Lower leg skin (tissue), 4 donors: ENCODE data around the gene DLGAP1. TPM values are rescaled to one million over a fixed set of nuclear protein-coding genes. Genes with fewer than 3 reads are reported as not detected.

Experiments
- DNase-seq, 2 donors: peaks; one replicate each; pipeline ENCODE4 v3.0.0-alpha.2; 2019; ENCODE audit warnings: low spot score in 2 of 2
- H3K4me3 ChIP-seq: fragments of 200-600 bp; sonication (generic); 2 replicates; pipeline ENCODE4 v1.5.1; 2017; ENCODE audit warnings: mild to moderate bottlenecking, low read depth; ENCODE audit not compliant: poor library complexity, severe bottlenecking
- CTCF ChIP-seq, 3 donors: fragments of 450-650 bp; IDR thresholded peaks; one replicate each; pipeline ENCODE4 v1.5.1; 2016; ENCODE audit warnings: antibody characterized with exemption in 3 of 3, mild to moderate bottlenecking in 3 of 3, moderate library complexity in 2 of 3
- POLR2A ChIP-seq, 2 donors: fragments of 450-650 bp; IDR thresholded peaks; one replicate each; pipeline ENCODE4 v1.6.1; 2016 to 2017; ENCODE audit warnings: antibody characterized with exemption in 2 of 2, mild to moderate bottlenecking in 1 of 2, moderate library complexity in 1 of 2
- WGBS, 2 donors: methylation state at CpG; one replicate each; pipeline ENCODE4 v1.1.5; 2018; 5-methylcytosine and 5-hydroxymethylcytosine counted together
- intact Hi-C: fragments of 100-400 bp; cut with DNase I; formaldehyde crosslinking; loops from one replicate; pipeline ENCODE4 v1.15.0; 2023; ENCODE audit warnings: low total_unique reads
- total RNA-seq, 4 donors: library from RNA; depleted of rRNA; stranded (reverse); fragments of >200 nt; gene quantifications; one replicate each; pipeline ENCODE4 v1.1.0, GENCODE V29; 2016

The DLGAP1 gene
- total RNA-seq, 4 donors from 2014 or later: 0.34 to 1.3 (median 0.82) TPM

- no peak for TF ChIP-seq POLR2A (IDR thresholded peaks at IDR 0.05)
- no peak for TF ChIP-seq CTCF (IDR thresholded peaks at IDR 0.05)
- DNase-seq: no peak
- H3K4me3 ChIP-seq: no peak overlapping the region
- intact Hi-C loops: no loop called here
- WGBS, 2 donors: 78 to 80% methylated on average over 22 of the region's 22 CpGs
Observed at GRCh38 chr18:3597409-3598357, 857.4 kb downstream of the DLGAP1 start.

- intact Hi-C loops: no loop called here
- DNase-seq: peak; percentile 56 to 91
- whole genome bisulfite sequencing, 2 donors: 53 to 55% methylated on average over 17 of the region's 17 CpGs
- no peak for TF ChIP-seq POLR2A (IDR thresholded peaks at IDR 0.05)
- TF ChIP-seq CTCF (IDR thresholded peaks at IDR 0.05): no peak
- H3K4me3 ChIP-seq: no peak overlapping the region
Observed at GRCh38 chr18:3596637-3597384, 858.3 kb downstream of the DLGAP1 start.

DNA sequence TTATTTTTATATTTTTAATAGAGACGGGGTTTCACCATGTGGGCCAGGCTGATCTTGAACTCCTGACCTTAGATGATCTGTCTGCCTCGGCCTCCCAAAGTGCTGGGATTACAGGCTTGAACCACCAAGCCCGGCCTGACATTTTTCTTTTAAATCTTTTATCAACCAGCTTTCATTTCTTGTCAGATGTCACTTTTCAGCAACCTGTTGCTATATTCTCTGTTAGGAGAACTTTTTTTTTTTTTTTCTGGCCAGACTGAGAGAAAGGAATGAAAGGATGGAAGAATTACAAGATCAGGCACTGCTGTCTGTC, 858.8 kb downstream of the DLGAP1 start:
- no peak for TF ChIP-seq CTCF (IDR thresholded peaks at IDR 0.05)
- no peak for TF ChIP-seq POLR2A (IDR thresholded peaks at IDR 0.05)
- DNase-seq: no peak
- intact Hi-C loops: no loop called here
- no peak overlapping the region for H3K4me3 ChIP-seq
- WGBS, 2 donors: 48 to 51% methylated on average over 3 of the region's 3 CpGs

GRCh38 chr18:3595369-3596273, 859.5 kb downstream of the DLGAP1 start:
- DNase-seq: peak in 1 of 2 donors; percentile 71
- WGBS, 2 donors: 33 to 34% methylated on average over 7 of the region's 7 CpGs
- no peak for TF ChIP-seq CTCF (IDR thresholded peaks at IDR 0.05)
- TF ChIP-seq POLR2A (IDR thresholded peaks at IDR 0.05): no peak
- intact Hi-C loops: no loop called here
- H3K4me3 ChIP-seq: no peak overlapping the region

- peak overlapping the region; percentile 0 for H3K4me3 ChIP-seq
- 10 to 12% methylated on average over 8 of the region's 8 CpGs for WGBS, 2 donors
- intact Hi-C loops: loop anchor here (5.0 kb wide), 1 partner anchor 143 kb away; the partner anchor contains the start of gene TGIF1
- TF ChIP-seq CTCF (IDR thresholded peaks at IDR 0.05): no peak
- TF ChIP-seq POLR2A (IDR thresholded peaks at IDR 0.05): no peak
- DNase-seq: no peak
Observed at GRCh38 chr18:3594760-3595368, 860.2 kb downstream of the DLGAP1 start.
